Measurements from ENCODE around the gene ZNF222. TPM values are rescaled to one million over a fixed set of nuclear protein-coding genes. Genes with fewer than 3 reads are reported as not detected.

The ZNF222 gene
- total RNA-seq = 1 to 10 TPM; 2.4 to 2.9 TPM

DNA sequence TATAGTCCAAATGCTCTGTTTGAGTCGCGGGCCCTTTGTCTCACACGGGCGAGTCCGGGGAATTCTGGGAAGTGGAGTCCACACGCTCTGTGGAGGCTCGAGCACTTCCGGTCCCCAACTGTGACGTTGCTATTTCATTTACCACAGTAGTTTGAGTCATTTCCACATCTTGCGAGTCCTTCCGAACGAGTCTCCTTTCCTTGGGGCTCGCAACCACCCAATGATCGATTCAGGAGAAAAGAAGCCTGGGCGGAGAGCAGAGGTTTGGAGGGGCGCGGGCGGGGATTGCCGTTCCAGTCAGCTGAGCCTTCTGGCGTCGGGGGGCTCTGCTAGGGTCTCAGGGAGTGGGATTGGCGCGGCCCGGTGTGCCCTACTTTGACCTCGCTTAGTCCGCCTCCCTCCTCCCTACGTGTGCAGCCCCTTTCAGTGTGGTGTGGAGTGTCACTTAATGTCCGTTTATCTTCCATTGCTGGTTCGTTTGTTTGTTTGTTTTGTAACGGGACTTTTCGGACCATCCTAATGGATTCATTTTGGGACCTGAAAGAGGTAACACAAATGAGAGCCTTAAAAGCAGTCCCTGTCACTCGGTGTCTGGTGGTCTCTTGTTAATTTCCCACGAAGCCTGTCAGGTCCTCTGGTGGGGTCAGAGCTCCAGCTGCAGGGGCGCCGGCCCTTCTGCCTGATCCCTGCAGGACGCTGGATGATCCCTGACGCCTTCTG lies at the start of gene ZNF222:
Gene ZNF222, plus strand, starts transcription at position 163 of the 720 bp plus-strand sequence. Its CDS starts 58 bp downstream, at position 221.
- Histone ChIP-seq H3K4me3 (peak within 1 kb of the TSS; percentile 85 to 91), H3K9me3 (peaks cover 6 to 25% of the 10 kb centered on the region in 2 donors), H3K36me3 (peaks cover 36% of the 10 kb centered on the region), H3K27ac (peak within 1 kb of the TSS; percentile 65 to 76), H3K27me3 (no peaks in the 10 kb centered on the region), H3K4me1 (peaks cover 0 to 7% of the 10 kb centered on the region in 2 donors)
- TF ChIP-seq, protein P1, sequence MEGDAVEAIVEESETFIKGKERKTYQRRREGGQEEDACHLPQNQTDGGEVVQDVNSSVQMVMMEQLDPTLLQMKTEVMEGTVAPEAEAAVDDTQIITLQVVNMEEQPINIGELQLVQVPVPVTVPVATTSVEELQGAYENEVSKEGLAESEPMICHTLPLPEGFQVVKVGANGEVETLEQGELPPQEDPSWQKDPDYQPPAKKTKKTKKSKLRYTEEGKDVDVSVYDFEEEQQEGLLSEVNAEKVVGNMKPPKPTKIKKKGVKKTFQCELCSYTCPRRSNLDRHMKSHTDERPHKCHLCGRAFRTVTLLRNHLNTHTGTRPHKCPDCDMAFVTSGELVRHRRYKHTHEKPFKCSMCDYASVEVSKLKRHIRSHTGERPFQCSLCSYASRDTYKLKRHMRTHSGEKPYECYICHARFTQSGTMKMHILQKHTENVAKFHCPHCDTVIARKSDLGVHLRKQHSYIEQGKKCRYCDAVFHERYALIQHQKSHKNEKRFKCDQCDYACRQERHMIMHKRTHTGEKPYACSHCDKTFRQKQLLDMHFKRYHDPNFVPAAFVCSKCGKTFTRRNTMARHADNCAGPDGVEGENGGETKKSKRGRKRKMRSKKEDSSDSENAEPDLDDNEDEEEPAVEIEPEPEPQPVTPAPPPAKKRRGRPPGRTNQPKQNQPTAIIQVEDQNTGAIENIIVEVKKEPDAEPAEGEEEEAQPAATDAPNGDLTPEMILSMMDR (IDR thresholded peaks at IDR 0.05) = no peak
- DNase-seq (ENCODE audit: low spot score) = peak; percentile 91

DNA sequence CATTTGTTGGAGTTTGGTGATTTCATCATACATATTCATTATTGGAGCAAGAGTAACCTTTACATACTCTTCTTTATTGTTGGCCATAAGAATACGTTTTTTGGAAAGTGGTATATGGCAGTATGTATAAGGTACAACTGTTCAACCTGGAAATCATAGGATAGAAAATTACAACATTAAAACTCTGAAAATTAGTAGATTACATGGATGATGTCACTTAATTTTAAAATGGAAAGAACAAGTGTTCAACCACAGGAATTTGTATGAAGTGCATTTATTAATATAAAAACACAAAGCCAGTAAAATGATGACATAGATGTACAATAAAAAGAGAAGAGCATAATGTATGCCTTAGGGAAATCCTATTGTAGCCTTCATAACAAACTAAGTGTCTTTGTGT lies 48.4 kb upstream of the ZNF222 start:
- no peak for DNase-seq (ENCODE audit: low spot score)
- Histone ChIP-seq H3K27me3 (no peaks in the 10 kb centered on the region), H3K4me1 (no peaks in the 10 kb centered on the region), H3K4me3 (no peak overlapping the region), H3K36me3 (no peaks in the 10 kb centered on the region), H3K27ac (no peak overlapping the region), H3K9me3 (peaks cover 6 to 82% of the 10 kb centered on the region in 2 donors)
- TF ChIP-seq, protein P1 (IDR thresholded peaks at IDR 0.05) = no peak

DNA sequence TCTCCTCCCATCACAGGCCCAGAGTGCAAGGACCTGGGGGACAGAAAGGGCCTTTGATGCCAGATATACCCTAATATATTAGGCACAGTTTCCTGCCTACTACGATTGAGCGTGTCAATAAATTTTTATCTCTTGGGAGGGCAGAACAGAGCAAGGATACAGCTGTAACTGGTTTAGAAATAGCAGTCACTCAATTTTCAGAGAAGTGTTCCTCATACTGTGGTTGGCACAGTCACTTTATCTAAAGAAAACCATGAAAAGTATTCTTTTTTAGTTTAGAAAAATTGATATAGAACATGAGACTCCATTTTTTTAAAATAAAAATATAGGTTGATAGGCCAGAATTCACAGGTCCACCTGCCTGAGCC lies 41.7 kb upstream of the ZNF222 start:
- H3K4me1 ChIP-seq = peaks cover 0 to 7% of the 10 kb centered on the region in 2 donors
- H3K27ac ChIP-seq = peak overlapping the region; percentile 80 to 85
- H3K9me3 ChIP-seq = peaks cover 0 to 16% of the 10 kb centered on the region in 2 donors
- peak overlapping the region; percentile 64 to 73 for H3K4me3 ChIP-seq
- peaks cover 3% of the 10 kb centered on the region for H3K36me3 ChIP-seq
- TF ChIP-seq, protein P1 (IDR thresholded peaks at IDR 0.05) = no peak
- no peaks in the 10 kb centered on the region for H3K27me3 ChIP-seq
- DNase-seq (ENCODE audit: low spot score) = no peak

DNA sequence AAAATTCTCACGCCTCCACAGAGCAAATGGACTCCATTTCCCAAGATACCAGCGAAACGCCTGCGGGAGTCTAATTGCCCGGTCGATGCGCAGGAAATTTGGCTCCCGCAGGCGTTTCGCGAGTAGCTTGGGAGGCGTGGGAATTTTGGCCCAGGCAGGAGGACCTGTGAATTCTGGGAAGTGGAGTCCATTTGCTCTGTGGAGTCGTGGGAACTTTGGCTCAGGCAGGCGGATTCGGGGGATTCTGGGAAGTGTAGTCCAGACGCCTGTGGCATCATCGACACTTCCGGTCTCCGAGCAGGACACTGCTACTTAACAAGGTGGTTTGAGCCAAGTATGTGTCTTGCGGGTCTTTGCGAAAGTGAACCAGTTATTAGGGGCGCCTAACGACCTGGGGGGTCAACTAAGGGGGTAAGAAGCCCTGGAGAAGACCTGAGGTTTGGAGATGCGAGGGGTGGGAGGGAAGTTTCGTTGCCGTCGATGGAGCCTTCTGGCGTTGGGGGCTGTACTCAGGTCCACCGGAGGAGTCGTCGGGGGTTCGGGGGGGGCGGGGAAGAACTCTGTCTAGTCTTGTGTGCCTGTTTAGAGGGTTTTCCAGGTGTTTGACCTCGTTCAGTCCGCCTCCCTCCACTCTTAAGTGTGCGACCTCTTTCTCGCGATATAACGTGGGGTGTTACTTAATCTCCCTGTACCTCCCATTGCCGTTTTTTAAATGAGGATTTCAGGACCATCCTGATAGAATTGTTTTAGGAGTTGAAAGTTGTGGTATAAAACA lies 41.1 kb upstream of the ZNF222 start, which contains the start of gene ZNF155:
Gene ZNF155, plus strand, starts transcription at position 277 of the 775 bp plus-strand sequence. CDS start 4,356 bp downstream, outside the sequence.
- H3K4me3 ChIP-seq = peak within 1 kb of the TSS; percentile 64 to 73
- TF ChIP-seq, protein P1 (IDR thresholded peaks at IDR 0.05) = no peak
- peak within 1 kb of the TSS; percentile 80 to 85 for H3K27ac ChIP-seq
- DNase-seq (ENCODE audit: low spot score) = peak; percentile 97
- H3K36me3 ChIP-seq = peaks cover 9% of the 10 kb centered on the region
- H3K9me3 ChIP-seq = peaks cover 0 to 16% of the 10 kb centered on the region in 2 donors
- peaks cover 0 to 7% of the 10 kb centered on the region in 2 donors for H3K4me1 ChIP-seq
- no peaks in the 10 kb centered on the region for H3K27me3 ChIP-seq

DNA sequence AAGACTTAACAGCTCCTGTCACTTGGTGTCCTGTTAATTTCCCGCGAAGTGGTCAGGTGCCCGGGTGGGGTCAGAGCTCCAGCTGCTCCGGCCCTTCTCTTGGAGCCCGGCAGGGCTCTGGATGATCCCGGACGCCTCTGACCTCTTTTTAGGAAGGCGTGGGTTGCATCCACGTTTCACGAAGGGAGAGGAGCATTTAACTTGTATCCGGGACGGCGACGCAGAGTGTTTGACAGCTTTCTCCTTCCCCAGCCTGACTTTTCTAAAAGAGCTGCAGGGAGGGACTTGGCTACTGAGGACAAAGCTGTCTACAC lies 40.5 kb upstream of the ZNF222 start:
- Histone ChIP-seq H3K27ac (peak overlapping the region; percentile 80 to 85), H3K27me3 (no peaks in the 10 kb centered on the region), H3K9me3 (peaks cover 0 to 11% of the 10 kb centered on the region in 2 donors), H3K4me1 (peaks cover 0 to 7% of the 10 kb centered on the region in 2 donors), H3K36me3 (peaks cover 14% of the 10 kb centered on the region), H3K4me3 (peak overlapping the region; percentile 64 to 73)
- no peak for DNase-seq (ENCODE audit: low spot score)
- TF ChIP-seq, protein P1 (IDR thresholded peaks at IDR 0.05) = no peak

All from right atrium auricular region (tissue), 2 donors.